Measurements from ENCODE around the gene CPA3. TPM values are rescaled to one million over a fixed set of nuclear protein-coding genes. Genes with fewer than 3 reads are reported as not detected.

The CPA3 gene
- total RNA-seq, 4 donors from 2014 or later = 5.6 to 28.8 (median 12.7) TPM

DNA sequence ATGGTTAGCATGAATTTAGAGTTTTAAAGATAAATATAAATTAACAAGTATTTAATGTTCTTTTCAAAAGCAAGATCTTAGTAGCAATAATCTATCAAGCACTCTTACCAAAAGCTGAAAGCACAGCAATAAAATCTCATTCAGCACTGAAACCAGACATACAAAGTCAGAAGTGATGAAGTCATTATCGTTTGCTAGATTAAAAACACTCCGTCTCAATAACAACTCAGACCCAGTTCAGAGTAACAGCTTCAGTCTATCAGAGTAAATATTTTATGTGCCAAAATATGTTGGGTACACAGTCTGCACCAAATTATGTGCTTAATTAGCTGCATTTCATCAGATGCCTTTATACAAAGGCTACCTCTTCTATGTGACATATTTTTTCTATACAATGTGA lies 41.6 kb downstream of the CPA3 start:
- H3K27me3 ChIP-seq = peaks cover 9% of the 10 kb centered on the region
- H3K9me3 ChIP-seq = no peaks in the 10 kb centered on the region
- H3K27ac ChIP-seq = no peak overlapping the region
- TF ChIP-seq EP300 (IDR thresholded peaks at IDR 0.05) = no peak
- TF ChIP-seq POLR2A (IDR thresholded peaks at IDR 0.05) = no peak
- TF ChIP-seq, protein P1, sequence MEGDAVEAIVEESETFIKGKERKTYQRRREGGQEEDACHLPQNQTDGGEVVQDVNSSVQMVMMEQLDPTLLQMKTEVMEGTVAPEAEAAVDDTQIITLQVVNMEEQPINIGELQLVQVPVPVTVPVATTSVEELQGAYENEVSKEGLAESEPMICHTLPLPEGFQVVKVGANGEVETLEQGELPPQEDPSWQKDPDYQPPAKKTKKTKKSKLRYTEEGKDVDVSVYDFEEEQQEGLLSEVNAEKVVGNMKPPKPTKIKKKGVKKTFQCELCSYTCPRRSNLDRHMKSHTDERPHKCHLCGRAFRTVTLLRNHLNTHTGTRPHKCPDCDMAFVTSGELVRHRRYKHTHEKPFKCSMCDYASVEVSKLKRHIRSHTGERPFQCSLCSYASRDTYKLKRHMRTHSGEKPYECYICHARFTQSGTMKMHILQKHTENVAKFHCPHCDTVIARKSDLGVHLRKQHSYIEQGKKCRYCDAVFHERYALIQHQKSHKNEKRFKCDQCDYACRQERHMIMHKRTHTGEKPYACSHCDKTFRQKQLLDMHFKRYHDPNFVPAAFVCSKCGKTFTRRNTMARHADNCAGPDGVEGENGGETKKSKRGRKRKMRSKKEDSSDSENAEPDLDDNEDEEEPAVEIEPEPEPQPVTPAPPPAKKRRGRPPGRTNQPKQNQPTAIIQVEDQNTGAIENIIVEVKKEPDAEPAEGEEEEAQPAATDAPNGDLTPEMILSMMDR (IDR thresholded peaks at IDR 0.05) = no peak
- TF ChIP-seq POLR2AphosphoS5 (IDR thresholded peaks at IDR 0.05) = no peak
- no peaks in the 10 kb centered on the region for H3K4me1 ChIP-seq
- H3K36me3 ChIP-seq = no peaks in the 10 kb centered on the region
- 54 to 65% methylated on average over 2 of the region's 2 CpGs for WGBS, 2 donors (ENCODE audit: low coverage in 1 of 2)
- no peak for ATAC-seq
- H3K4me3 ChIP-seq = no peak overlapping the region

DNA sequence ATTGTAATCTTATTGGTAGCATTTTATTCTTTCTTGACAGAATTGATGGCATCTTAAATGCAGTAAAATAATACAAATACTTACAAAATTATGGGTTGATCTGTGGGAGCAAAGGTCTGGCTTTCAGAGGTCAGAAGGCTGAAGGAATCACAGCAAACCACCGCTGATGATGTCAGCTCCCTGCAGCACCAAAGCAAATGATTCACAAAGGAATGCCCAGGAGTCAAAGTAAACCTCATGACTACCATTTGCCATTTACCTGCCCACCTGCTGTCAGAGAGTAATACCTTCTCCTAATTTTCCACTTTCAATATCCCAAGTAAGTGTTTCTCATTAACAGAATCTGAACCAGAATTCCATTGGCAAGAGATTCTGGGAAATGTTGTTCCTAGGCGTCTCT lies 46.1 kb downstream of the CPA3 start:
- no peak overlapping the region for H3K4me3 ChIP-seq
- peaks cover 4% of the 10 kb centered on the region for H3K27me3 ChIP-seq
- ATAC-seq = no peak
- WGBS, 2 donors (ENCODE audit: low coverage in 1 of 2) = 70 to 75% methylated on average over 2 of the region's 2 CpGs
- H3K9me3 ChIP-seq = no peaks in the 10 kb centered on the region
- no peak overlapping the region for H3K27ac ChIP-seq
- TF ChIP-seq, protein P1 (IDR thresholded peaks at IDR 0.05) = no peak
- TF ChIP-seq EP300 (IDR thresholded peaks at IDR 0.05) (no peak), POLR2AphosphoS5 (IDR thresholded peaks at IDR 0.05) (no peak), POLR2A (IDR thresholded peaks at IDR 0.05) (no peak)
- no peaks in the 10 kb centered on the region for H3K4me1 ChIP-seq
- no peaks in the 10 kb centered on the region for H3K36me3 ChIP-seq

DNA sequence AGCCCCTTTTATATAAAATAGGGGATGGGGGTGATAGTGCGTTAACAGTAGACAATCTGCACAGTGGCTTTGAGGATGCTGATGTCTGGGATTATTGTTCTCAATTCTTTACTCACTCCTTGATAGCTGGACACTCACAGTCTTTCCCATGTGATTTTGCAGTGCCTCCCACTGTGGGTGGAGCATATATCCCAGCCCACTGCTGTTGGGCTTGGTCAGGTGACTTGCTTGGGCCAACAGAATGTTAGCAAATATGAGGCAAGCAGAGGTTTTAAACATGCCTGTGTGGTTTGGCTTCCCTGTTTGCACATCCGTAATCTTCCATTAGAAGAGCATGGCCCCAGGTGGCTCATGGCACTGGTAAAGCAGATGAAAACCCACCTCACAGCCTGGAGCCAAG lies 46.5 kb downstream of the CPA3 start:
- Histone ChIP-seq H3K27me3 (peaks cover 4% of the 10 kb centered on the region), H3K9me3 (no peaks in the 10 kb centered on the region), H3K4me1 (no peaks in the 10 kb centered on the region), H3K36me3 (no peaks in the 10 kb centered on the region), H3K4me3 (no peak overlapping the region), H3K27ac (no peak overlapping the region)
- no peak for TF ChIP-seq POLR2AphosphoS5 (IDR thresholded peaks at IDR 0.05)
- no peak for TF ChIP-seq EP300 (IDR thresholded peaks at IDR 0.05)
- TF ChIP-seq, protein P1 (IDR thresholded peaks at IDR 0.05) = no peak
- WGBS, 2 donors (ENCODE audit: low coverage in 1 of 2) = 86 to 100% methylated on average over 1 of the region's 2 CpGs
- no peak for ATAC-seq

DNA sequence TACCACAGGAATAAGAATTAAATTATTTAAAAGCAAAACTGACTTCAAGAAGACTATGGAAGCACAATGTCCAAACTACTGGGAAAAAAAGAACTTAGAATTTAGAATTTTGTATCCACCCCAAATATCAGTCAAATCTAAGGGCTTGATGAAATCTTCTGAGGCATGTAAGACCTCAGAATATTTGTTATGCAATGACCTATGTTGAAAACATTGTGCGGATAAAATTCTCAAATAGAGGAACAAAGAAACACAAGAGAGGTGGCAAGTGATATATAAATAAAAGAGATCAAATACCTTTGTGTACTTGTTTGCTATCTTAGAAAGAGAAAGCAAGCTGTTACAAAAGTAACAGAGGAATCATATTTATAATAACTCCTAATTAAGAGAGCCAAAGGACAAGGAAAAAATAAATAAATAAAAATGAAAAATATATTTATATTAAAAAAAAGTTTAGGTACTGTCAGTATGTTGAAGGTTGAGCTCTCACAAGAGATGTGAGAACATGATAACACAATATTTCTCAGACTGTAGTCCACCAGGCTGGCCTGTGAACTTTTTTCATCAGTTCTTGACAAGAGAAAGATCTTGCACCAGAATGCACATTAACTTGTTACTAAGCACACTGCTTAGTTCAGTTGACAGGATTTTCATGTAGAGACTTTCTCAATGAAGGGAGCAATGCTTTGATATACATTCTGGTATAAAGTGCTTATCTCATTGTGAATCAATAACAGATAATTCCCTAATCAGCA lies 50.0 kb downstream of the CPA3 start:
- H3K36me3 ChIP-seq = no peaks in the 10 kb centered on the region
- no peak overlapping the region for H3K27ac ChIP-seq
- 82 to 100% methylated on average over 1 of the region's 1 CpG for WGBS, 2 donors (ENCODE audit: low coverage in 1 of 2)
- TF ChIP-seq EP300 (IDR thresholded peaks at IDR 0.05) (no peak), POLR2AphosphoS5 (IDR thresholded peaks at IDR 0.05) (no peak), POLR2A (IDR thresholded peaks at IDR 0.05) (no peak)
- TF ChIP-seq, protein P1 (IDR thresholded peaks at IDR 0.05) = no peak
- H3K4me1 ChIP-seq = no peaks in the 10 kb centered on the region
- no peak overlapping the region for H3K4me3 ChIP-seq
- no peak for ATAC-seq
- peaks cover 0 to under 1% (median 0%) of the 10 kb centered on the region in 3 donors for H3K9me3 ChIP-seq
- no peaks in the 10 kb centered on the region for H3K27me3 ChIP-seq

DNA sequence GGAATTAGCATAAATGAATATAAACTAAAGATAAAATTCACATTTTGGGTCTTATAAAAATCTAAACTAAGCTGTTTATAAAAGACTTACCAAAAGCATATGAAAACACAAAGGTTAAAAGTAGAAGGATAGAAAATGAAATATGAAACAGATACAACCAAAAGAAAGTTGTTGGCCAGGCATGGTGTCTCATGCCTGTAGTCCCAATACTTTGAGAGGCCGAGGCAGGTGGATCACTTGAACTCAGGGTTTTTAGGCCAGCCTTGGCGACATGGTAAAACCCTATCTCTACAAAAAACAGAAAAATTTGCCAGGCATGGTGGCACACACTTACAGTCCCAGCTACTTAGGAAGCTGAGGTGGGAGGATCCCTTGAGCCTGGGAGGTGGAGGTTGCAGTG lies 51.0 kb downstream of the CPA3 start:
- H3K36me3 ChIP-seq = no peaks in the 10 kb centered on the region
- H3K4me3 ChIP-seq = no peak overlapping the region
- no peak for ATAC-seq
- peaks cover 0 to 11% (median 0%) of the 10 kb centered on the region in 3 donors for H3K9me3 ChIP-seq
- no peak overlapping the region for H3K27ac ChIP-seq
- no peaks in the 10 kb centered on the region for H3K27me3 ChIP-seq
- no peaks in the 10 kb centered on the region for H3K4me1 ChIP-seq
- TF ChIP-seq EP300 (IDR thresholded peaks at IDR 0.05) (no peak), POLR2A (IDR thresholded peaks at IDR 0.05) (no peak), POLR2AphosphoS5 (IDR thresholded peaks at IDR 0.05) (no peak)
- TF ChIP-seq, protein P1 (IDR thresholded peaks at IDR 0.05) = no peak
- WGBS, 2 donors (ENCODE audit: low coverage in 1 of 2) = 100% methylated on average over 2 of the region's 2 CpGs; no CpG with 5 or more reads in 1 of the 2 donors

Data from gastroesophageal sphincter (tissue), 4 donors.